Nephron (organoid): ENCODE data around the gene MAP4.
"Not testable (repeated sequence)": the region's sequence is repeated elsewhere in the genome, so short reads cannot be mapped to it uniquely, and the experiment has no call there.

Source experiments
- H3K27ac Mint-ChIP-seq, 3 experiments: 2 replicates each; pipeline ENCODE4 v1.8.0; 2020; ENCODE audit warnings: mixed read lengths in 3 of 3, mild to moderate bottlenecking in 2 of 3, moderate library complexity in 1 of 3
- H3K27me3 Mint-ChIP-seq: 2 replicates; pipeline ENCODE4 v1.8.0; 2021; ENCODE audit warnings: low read depth, mild to moderate bottlenecking, moderate library complexity, mixed read lengths
- H3K36me3 Mint-ChIP-seq: 2 replicates; pipeline ENCODE4 v1.8.0; 2020; ENCODE audit warnings: low read depth, mixed read lengths
- H3K4me1 Mint-ChIP-seq: 2 replicates; pipeline ENCODE4 v1.8.0; 2020; ENCODE audit warnings: mixed read lengths
- H3K4me3 Mint-ChIP-seq, 3 experiments: 2 replicates each; pipeline ENCODE4 v1.8.0; 2020; ENCODE audit warnings: mild to moderate bottlenecking in 3 of 3, mixed read lengths in 3 of 3, moderate library complexity in 2 of 3
- H3K9me3 Mint-ChIP-seq: 2 replicates; pipeline ENCODE4 v1.8.0; 2020; ENCODE audit warnings: mixed read lengths
- CTCF ChIP-seq, 3 experiments: fragments of 200-600 bp; sonication (generic); IDR thresholded peaks; one replicate each; pipeline ENCODE4 v1.5.0; 2021; ENCODE audit warnings: antibody characterized with exemption in 3 of 3; ENCODE audit not compliant: unreplicated experiment in 3 of 3

MAP4 gene

GRCh38 chr3:47846880-47847248 lies 169.4 kb downstream of the MAP4 start:
- Mint-ChIP-seq H3K27me3 (no peaks in the 10 kb centered on the region), H3K4me3 (no peak overlapping the region), H3K9me3 (no peaks in the 10 kb centered on the region), H3K27ac (no peak overlapping the region), H3K4me1 (no peaks in the 10 kb centered on the region), H3K36me3 (peaks cover 70% of the 10 kb centered on the region)
- no peak for TF ChIP-seq CTCF (IDR thresholded peaks at IDR 0.05; ENCODE audit: unreplicated experiment in 3 of 3)

GRCh38 chr3:47846186-47846879 lies 169.9 kb downstream of the MAP4 start:
- H3K27ac Mint-ChIP-seq, result no peak overlapping the region
- no peaks in the 10 kb centered on the region for H3K27me3 Mint-ChIP-seq
- no peaks in the 10 kb centered on the region for H3K9me3 Mint-ChIP-seq
- no peaks in the 10 kb centered on the region for H3K4me1 Mint-ChIP-seq
- H3K4me3 Mint-ChIP-seq, result no peak overlapping the region
- TF ChIP-seq CTCF (IDR thresholded peaks at IDR 0.05; ENCODE audit: unreplicated experiment in 3 of 3), result no peak
- peaks cover 73% of the 10 kb centered on the region for H3K36me3 Mint-ChIP-seq

- no peak for TF ChIP-seq CTCF (IDR thresholded peaks at IDR 0.05; ENCODE audit: unreplicated experiment in 3 of 3)
- Mint-ChIP-seq H3K9me3 (no peaks in the 10 kb centered on the region), H3K27ac (no peak overlapping the region), H3K27me3 (no peaks in the 10 kb centered on the region), H3K4me3 (no peak overlapping the region), H3K36me3 (peaks cover 66% of the 10 kb centered on the region), H3K4me1 (no peaks in the 10 kb centered on the region)
Measured at GRCh38 chr3:47841786-47842349, 174.3 kb downstream of the MAP4 start.

- Mint-ChIP-seq H3K4me1 (no peaks in the 10 kb centered on the region), H3K4me3 (no peak overlapping the region), H3K27me3 (no peaks in the 10 kb centered on the region), H3K27ac (no peak overlapping the region), H3K9me3 (no peaks in the 10 kb centered on the region), H3K36me3 (peaks cover 70% of the 10 kb centered on the region)
- TF ChIP-seq CTCF (IDR thresholded peaks at IDR 0.05; ENCODE audit: unreplicated experiment in 3 of 3), result no peak
Measured at GRCh38 chr3:47838503-47838902, 177.7 kb downstream of the MAP4 start.

- Mint-ChIP-seq H3K4me1 (no peaks in the 10 kb centered on the region), H3K4me3 (no peak overlapping the region), H3K27ac (peak overlapping the region in 1 of 3 experiments; percentile 3), H3K9me3 (no peaks in the 10 kb centered on the region), H3K36me3 (peaks cover 65% of the 10 kb centered on the region), H3K27me3 (no peaks in the 10 kb centered on the region)
- no peak for TF ChIP-seq CTCF (IDR thresholded peaks at IDR 0.05; ENCODE audit: unreplicated experiment in 3 of 3)
Measured at GRCh38 chr3:47836986-47837385, 179.2 kb downstream of the MAP4 start.

GRCh38 chr3:47829482-47829881 lies 186.7 kb downstream of the MAP4 start:
- H3K27me3 Mint-ChIP-seq, H3K27ac Mint-ChIP-seq, H3K9me3 Mint-ChIP-seq, H3K4me3 Mint-ChIP-seq: not testable (repeated sequence)
- Mint-ChIP-seq H3K4me1 (peaks cover 21% of the 10 kb centered on the region), H3K36me3 (peaks cover 63% of the 10 kb centered on the region)
